ENCODE measurements around the gene TMEM250.

DNA sequence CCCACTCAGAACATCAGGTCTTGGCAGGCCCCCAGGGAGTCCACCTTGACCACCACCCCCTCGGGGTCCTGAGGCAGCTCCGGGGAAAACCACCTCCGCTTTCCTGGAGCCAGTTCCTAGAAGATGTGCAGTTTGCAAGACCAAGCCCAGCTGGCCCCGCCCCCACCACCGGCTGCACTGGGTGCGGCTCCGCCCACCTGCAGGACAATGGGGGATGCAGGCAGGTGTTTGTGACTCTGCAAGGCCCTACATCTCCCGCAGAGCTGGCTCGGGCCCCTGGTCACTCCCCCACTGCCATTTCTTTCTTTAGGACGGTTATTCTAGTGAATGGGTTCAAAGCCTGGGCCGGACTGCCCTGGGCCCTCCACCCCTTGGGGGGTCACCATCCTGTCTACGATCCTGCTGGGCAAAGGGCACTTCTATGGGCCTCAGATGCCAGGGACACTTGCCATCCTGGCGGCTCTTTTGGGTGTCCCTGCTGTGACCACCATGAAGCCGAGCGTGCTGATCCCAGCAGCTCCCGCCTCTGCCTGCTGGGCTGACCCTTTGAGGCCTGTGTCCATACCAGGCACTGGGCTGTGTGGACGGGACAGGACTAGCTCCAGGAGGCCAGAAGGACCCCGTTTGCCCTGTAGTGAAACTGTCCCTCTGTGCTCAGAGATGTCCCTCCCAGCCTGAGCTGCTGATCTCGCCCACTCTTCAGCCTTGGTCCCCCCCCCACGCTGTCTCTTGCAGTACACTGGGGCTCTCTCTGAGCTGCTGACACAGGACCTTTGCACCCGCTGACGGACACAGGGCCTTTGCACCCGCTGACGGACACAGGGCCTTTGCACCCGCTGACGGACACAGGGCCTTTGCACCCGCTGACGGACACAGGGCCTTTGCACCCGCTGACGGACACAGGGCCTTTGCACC is 17.7 kb downstream of the TMEM250 start:
- no peak for TF ChIP-seq POLR2A (IDR thresholded peaks at IDR 0.05)
- TF ChIP-seq, protein P1, sequence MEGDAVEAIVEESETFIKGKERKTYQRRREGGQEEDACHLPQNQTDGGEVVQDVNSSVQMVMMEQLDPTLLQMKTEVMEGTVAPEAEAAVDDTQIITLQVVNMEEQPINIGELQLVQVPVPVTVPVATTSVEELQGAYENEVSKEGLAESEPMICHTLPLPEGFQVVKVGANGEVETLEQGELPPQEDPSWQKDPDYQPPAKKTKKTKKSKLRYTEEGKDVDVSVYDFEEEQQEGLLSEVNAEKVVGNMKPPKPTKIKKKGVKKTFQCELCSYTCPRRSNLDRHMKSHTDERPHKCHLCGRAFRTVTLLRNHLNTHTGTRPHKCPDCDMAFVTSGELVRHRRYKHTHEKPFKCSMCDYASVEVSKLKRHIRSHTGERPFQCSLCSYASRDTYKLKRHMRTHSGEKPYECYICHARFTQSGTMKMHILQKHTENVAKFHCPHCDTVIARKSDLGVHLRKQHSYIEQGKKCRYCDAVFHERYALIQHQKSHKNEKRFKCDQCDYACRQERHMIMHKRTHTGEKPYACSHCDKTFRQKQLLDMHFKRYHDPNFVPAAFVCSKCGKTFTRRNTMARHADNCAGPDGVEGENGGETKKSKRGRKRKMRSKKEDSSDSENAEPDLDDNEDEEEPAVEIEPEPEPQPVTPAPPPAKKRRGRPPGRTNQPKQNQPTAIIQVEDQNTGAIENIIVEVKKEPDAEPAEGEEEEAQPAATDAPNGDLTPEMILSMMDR (IDR thresholded peaks at IDR 0.05): no peak
